Choroid plexus epithelial cell (primary cell): ENCODE data around the gene NHSL2.

Experiments used
- DNase-seq: peaks from one replicate; pipeline ENCODE4 v3.0.0-alpha.2; 2010; ENCODE audit warnings: low read depth
- H3K4me3 ChIP-seq: 2 replicates; pipeline ENCODE4 v1.5.1; 2011; ENCODE audit warnings: low read depth, mild to moderate bottlenecking, control low read depth, low read length, moderate library complexity
- TF ChIP-seq, protein P1 (sequence below): conservative IDR thresholded peaks from 2 replicates; pipeline ENCODE4 v1.5.1; 2011; ENCODE audit warnings: low read depth, mild to moderate bottlenecking, control low read depth, inconsistent platforms, low read length, moderate library complexity

Gene NHSL2

DNA sequence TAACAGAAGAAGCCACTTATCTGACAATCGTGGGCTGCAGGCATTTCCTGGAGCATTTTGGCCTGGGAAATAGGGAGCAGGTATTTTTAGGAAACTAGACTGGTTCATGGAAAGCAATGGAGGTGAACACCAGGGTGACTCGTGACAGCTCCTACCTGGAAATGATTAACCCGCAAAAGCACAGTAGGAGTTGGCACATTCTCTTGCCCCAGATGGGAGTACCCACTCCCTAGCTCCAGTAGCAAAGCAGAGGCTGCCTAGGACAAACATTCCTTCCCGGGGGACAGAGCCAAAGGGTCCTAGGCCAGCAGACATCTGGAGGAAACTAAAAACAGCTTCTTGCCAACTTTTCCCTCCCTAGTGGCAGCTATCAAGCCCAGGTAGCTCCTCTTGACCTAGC is 192.1 kb downstream of the NHSL2 start:
- TF ChIP-seq, protein P1, sequence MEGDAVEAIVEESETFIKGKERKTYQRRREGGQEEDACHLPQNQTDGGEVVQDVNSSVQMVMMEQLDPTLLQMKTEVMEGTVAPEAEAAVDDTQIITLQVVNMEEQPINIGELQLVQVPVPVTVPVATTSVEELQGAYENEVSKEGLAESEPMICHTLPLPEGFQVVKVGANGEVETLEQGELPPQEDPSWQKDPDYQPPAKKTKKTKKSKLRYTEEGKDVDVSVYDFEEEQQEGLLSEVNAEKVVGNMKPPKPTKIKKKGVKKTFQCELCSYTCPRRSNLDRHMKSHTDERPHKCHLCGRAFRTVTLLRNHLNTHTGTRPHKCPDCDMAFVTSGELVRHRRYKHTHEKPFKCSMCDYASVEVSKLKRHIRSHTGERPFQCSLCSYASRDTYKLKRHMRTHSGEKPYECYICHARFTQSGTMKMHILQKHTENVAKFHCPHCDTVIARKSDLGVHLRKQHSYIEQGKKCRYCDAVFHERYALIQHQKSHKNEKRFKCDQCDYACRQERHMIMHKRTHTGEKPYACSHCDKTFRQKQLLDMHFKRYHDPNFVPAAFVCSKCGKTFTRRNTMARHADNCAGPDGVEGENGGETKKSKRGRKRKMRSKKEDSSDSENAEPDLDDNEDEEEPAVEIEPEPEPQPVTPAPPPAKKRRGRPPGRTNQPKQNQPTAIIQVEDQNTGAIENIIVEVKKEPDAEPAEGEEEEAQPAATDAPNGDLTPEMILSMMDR = no peak
- no peak overlapping the region for H3K4me3 ChIP-seq
- no peak for DNase-seq

DNA sequence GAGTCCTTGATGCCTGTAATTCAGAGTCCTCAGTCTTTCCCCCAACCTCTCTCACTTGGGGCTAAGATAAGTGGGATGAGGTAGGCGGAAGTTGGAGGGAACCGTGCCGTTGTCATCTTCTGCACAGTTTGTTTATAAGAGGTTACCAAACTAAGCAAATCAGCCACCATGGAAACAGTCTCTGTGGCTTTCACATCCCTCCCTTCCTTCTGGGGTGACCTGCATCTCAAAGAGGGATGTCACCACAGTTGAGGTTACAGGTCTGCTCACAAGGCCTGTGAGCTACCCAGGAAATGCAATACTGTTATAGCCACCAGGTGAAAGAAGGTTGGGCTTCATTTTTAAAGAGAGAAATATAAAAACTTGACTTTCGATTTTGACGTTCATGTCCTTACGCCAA is 194.8 kb downstream of the NHSL2 start:
- no peak for DNase-seq
- TF ChIP-seq, protein P1 = no peak
- H3K4me3 ChIP-seq = no peak overlapping the region

DNA sequence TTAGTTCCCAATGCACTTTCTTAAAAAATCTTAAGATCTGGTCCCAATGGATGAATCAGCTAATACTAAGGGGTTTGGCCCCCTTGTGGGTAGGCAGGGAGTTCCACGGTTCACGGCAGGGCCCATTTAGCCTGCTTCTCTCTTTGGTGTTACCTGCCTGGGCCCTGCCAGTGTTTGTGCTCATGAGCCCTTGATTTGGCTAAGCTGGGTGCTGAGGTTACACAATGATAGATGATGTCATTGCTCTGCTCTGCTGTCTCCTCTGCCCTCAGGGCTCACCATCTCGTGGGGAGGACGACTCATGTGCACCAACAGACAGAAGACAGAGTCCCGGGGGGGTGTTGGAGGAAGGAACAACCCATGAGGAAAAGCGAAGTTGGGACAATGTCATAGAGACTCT is 196.7 kb downstream of the NHSL2 start:
- TF ChIP-seq, protein P1 = peak; percentile 3
- no peak overlapping the region for H3K4me3 ChIP-seq
- DNase-seq = peak; percentile 24

DNA sequence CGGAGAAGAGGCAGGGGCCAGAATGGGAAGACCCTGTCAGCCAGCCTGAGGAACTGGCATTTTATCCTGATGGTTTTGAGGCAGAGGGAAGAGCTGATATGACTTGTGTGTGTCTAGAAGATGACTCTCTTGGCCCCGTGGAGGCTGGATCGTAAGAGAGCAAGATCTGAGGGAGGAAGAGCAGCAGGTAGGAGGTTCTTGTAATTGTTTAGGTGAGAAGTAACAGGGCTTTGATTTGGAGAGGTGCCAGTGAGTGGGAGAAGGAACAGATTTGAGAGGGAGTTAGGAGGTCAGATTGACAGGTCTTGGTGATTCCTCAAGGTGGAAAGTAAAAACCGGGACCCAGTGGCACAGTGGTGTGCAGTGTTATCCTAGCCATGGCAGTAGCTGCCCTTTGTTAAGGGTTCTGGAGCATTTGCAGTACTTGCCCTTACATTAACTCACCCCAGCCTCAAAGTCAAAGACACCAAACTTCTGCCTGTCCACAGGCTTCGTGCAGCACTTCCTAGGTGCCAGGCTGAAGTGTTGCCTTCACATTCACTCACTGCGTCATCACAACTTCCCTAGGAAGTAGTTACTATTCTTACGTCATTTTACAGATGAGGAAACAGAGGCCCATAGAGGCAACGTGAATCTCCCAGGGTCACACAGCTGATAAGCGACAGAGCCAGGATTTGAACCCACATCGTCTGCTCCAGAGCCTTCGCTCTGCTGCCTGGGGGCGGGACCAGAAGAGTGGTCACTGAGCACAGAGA is 197.4 kb downstream of the NHSL2 start:
- H3K4me3 ChIP-seq = no peak overlapping the region
- TF ChIP-seq, protein P1 = no peak
- no peak for DNase-seq

DNA sequence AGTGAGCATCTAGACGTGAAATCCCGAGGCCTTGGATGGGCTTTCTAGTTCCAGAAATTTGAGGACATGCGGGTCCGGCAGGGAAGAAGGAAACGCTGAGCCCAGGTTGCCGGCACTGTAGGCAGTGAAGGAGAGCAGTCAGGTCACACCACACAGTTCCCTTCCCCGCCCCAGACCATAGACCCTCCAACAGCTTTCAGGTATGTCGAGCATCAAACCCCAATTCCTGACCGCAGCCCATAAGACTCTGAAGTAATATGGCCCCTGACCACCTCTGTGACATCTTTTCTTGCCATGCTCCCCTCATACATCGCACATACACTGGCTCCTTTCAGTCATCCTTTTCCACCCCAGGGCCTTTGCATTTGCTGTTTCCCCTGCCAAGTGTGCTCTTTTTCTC is 198.0 kb downstream of the NHSL2 start:
- DNase-seq = no peak
- H3K4me3 ChIP-seq = no peak overlapping the region
- TF ChIP-seq, protein P1 = no peak

DNA sequence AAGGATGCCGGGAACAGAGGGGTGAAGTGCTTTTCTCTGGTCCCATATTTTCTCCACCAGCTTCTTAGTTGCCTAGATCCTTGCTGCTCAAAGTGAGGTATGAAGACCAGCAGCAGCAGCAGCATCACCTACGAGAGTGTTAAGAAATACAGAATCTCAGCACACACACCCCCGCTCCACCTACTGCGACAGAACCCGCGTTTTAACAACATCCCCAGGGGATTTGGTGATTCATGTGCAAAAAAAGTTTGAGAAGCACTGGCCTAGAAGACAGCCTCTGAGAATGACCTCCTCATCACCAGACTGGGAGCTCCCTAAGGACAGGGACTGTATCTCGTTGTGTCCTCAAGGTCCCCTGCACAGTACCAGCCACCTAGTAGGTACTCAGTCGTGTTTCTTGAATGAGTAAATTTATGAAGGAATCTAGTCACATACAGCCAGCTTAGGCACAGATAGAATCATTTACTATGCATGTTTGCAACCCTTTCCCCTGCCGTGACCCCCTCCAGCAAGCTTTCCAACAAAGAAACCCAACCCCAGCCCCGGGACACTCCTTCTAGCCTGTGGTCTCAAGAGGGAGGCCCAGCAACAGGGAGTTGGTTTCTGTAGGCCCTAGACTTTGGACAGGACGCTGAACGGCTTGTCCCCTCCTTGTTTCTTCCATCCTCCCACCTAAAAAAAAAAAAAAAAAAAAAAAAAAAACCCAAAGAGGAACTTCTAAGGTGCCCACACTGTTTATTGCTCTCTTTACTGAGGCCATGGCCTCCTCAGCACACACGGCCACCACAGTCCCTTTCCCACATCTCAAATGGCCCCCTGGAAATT is 199.6 kb downstream of the NHSL2 start:
- no peak overlapping the region for H3K4me3 ChIP-seq
- TF ChIP-seq, protein P1 = no peak
- peak; percentile 14 for DNase-seq
